C4-2B (cell line): ENCODE data around the gene TSGA10IP.

Experiments
- ZFX ChIP-seq: fragments of 450-650 bp; IDR thresholded peaks from 2 replicates; pipeline ENCODE4 v1.6.1; 2017
- TF ChIP-seq, protein P1 (sequence below): fragments of 450-650 bp; conservative IDR thresholded peaks from 2 replicates; pipeline ENCODE4 v1.5.1; 2017; ENCODE audit warnings: mild to moderate bottlenecking

DNA sequence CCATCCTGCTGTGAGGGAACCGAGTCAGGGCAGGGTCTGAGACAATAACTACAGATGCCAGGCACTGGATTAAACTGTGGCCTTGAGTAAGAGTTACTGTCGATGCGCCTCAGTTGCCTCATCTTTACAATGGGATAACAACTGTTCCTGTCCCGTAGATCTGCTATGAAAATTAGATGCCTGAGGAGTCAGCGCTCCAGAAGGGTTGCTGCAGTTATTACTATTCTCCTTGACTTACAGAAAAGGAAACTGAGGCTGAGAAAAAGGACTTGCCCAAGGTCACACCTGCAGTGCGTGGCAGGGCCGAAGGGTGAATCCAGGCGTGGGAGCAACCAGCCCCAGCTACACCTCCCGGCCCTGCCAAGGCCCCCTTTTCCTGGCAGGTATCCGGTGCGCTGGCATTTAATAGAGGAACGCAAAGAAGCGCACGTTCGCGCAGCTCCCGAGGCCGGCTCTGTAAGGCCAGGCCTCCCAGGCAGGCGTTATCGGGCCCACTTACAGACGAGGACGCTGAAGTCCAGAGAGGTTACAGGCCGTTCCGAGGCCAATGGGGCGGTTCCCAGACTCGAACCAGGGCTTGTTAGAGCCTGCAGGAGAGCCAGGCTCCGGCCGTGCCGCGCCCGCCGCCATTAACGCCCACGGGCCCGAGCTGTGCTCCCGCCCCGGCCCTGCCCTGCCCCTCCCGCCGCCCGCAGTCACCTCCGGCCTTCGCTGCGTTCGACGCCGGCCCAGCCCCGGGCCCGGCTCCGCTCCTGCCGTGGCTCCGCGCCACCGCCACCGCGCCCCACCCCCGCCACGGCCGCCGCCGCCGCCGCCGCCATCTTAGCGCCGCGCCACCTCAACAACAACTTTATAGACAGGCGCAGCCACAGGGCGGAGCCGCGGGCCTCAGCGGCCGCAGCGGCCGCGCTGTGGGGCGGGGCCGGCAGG, 26.8 kb upstream of the TSGA10IP start, which contains the start of gene C11orf68:
- TF ChIP-seq, protein P1, sequence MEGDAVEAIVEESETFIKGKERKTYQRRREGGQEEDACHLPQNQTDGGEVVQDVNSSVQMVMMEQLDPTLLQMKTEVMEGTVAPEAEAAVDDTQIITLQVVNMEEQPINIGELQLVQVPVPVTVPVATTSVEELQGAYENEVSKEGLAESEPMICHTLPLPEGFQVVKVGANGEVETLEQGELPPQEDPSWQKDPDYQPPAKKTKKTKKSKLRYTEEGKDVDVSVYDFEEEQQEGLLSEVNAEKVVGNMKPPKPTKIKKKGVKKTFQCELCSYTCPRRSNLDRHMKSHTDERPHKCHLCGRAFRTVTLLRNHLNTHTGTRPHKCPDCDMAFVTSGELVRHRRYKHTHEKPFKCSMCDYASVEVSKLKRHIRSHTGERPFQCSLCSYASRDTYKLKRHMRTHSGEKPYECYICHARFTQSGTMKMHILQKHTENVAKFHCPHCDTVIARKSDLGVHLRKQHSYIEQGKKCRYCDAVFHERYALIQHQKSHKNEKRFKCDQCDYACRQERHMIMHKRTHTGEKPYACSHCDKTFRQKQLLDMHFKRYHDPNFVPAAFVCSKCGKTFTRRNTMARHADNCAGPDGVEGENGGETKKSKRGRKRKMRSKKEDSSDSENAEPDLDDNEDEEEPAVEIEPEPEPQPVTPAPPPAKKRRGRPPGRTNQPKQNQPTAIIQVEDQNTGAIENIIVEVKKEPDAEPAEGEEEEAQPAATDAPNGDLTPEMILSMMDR, result no peak
- peak; percentile 90; the same call in 1 of the 2 replicates for TF ChIP-seq ZFX
